Urinary bladder (tissue), 4 donors: ENCODE measurements around the gene OSGEPL1. TPM values are rescaled to one million over a fixed set of nuclear protein-coding genes. Genes with fewer than 3 reads are reported as not detected.
A peak's percentile ranks its signal among the peaks of the same experiment; 100 is the strongest.
"Not testable (repeated sequence)": the region's sequence is repeated elsewhere in the genome, so short reads cannot be mapped to it uniquely, and the experiment has no call there.

Experiments used
- DNase-seq: peaks from one replicate; pipeline ENCODE4 v3.0.0-alpha.2; 2015; ENCODE audit errors: extremely low spot score
- H3K27ac ChIP-seq: one replicate; pipeline ENCODE4 v1.5.1; 2013; ENCODE audit warnings: low read depth, mild to moderate bottlenecking, moderate library complexity
- H3K36me3 ChIP-seq: one replicate; pipeline ENCODE4 v1.6.1; 2013; ENCODE audit warnings: mild to moderate bottlenecking, moderate library complexity; ENCODE audit not compliant: insufficient read depth
- H3K4me1 ChIP-seq: one replicate; pipeline ENCODE4 v1.6.1; 2013; ENCODE audit warnings: mild to moderate bottlenecking, moderate library complexity; ENCODE audit not compliant: insufficient read depth
- H3K4me3 ChIP-seq: one replicate; pipeline ENCODE4 v1.5.1; 2013; ENCODE audit warnings: low read depth, low read length
- WGBS: extraction: QIAGEN DNeasy Blood & Tissue Kit; methylation state at CpG from one replicate; pipeline ENCODE4 v1.1.7; 2013; 5-methylcytosine and 5-hydroxymethylcytosine counted together
- polyA plus RNA-seq: library from polyadenylated mRNA; stranded (reverse); fragments of 200-250 nt; gene quantifications from one replicate; pipeline ENCODE4 v1.2.3, GENCODE V29; 2013
- total RNA-seq: library from RNA; depleted of rRNA; stranded (reverse); fragments of >200 nt; gene quantifications from one replicate; pipeline ENCODE4 v1.2.3, GENCODE V29; 2014
- donor health status: healthy with polysubstance abuse.
- donor health status: healthy.

Gene OSGEPL1
- total and polyA plus RNA-seq, 2 donors, result 5.7 to 20.4 TPM

- DNase-seq, result no peak
- Histone ChIP-seq H3K4me1 (no peaks in the 10 kb centered on the region), H3K4me3 (no peak overlapping the region), H3K36me3 (no peaks in the 10 kb centered on the region), H3K27ac (no peak overlapping the region)
- 94% methylated on average over 1 of the region's 1 CpG for WGBS
Observed at GRCh38 chr2:189772212-189772611, 9.6 kb upstream of the OSGEPL1 start.

GRCh38 chr2:189770590-189771322 lies 8.2 kb upstream of the OSGEPL1 start:
- Histone ChIP-seq H3K27ac (no peak overlapping the region), H3K36me3 (no peaks in the 10 kb centered on the region), H3K4me3 (no peak overlapping the region), H3K4me1 (no peaks in the 10 kb centered on the region)
- WGBS, result 69% methylated on average over 6 of the region's 6 CpGs
- no peak for DNase-seq

GRCh38 chr2:189763908-189764661 lies 1.5 kb upstream of the OSGEPL1 start:
- Histone ChIP-seq H3K4me1 (no peaks in the 10 kb centered on the region), H3K4me3 (no peak overlapping the region), H3K27ac (no peak overlapping the region), H3K36me3 (no peaks in the 10 kb centered on the region)
- 81% methylated on average over 4 of the region's 4 CpGs for whole genome bisulfite sequencing
- DNase-seq, result no peak

DNA sequence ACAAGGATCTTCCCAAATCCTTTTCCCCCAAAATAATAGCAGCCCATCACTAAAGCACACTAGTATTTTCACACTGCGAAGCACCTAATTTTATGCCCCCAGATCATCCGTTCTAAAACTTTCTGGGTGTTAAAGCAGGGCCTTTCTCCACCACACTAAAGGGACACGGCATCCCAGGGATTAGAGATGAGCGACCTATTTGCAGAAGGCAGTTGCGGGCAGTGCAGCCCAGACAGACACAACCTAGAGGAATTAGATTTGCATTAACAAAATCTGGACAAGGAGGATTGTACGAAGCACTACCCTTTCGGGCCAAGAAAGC lies 402 bp downstream of the OSGEPL1 start:
- Histone ChIP-seq H3K27ac (peak overlapping the region; percentile 61), H3K4me3 (peak overlapping the region; percentile 49), H3K4me1 (no peaks in the 10 kb centered on the region), H3K36me3 (no peaks in the 10 kb centered on the region)
- WGBS, result under 1% methylated on average over 7 of the region's 7 CpGs
- no peak for DNase-seq

DNA sequence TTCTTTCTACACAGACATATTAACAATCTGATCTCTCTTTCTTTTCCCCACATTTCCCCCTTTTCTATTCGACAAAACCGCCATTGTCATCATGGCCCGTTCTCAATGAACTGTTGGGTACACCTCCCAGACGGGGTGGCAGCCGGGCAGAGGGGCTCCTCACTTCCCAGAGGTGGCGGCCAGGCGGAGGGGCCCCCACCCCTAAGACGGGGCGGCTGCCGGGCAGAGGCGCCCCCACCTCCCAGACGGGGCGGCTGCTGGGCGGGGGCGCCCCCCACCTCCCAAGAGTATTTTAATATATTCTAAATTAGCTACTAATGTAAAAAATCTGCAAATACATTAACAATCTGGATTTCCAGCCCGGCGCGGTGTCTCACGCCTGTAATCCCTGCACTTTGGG lies 2.4 kb downstream of the OSGEPL1 start:
- H3K4me3 ChIP-seq, H3K27ac ChIP-seq, DNase-seq, H3K36me3 ChIP-seq, H3K4me1 ChIP-seq: not testable (repeated sequence)
- WGBS, result 96% methylated on average over 18 of the region's 19 CpGs

DNA sequence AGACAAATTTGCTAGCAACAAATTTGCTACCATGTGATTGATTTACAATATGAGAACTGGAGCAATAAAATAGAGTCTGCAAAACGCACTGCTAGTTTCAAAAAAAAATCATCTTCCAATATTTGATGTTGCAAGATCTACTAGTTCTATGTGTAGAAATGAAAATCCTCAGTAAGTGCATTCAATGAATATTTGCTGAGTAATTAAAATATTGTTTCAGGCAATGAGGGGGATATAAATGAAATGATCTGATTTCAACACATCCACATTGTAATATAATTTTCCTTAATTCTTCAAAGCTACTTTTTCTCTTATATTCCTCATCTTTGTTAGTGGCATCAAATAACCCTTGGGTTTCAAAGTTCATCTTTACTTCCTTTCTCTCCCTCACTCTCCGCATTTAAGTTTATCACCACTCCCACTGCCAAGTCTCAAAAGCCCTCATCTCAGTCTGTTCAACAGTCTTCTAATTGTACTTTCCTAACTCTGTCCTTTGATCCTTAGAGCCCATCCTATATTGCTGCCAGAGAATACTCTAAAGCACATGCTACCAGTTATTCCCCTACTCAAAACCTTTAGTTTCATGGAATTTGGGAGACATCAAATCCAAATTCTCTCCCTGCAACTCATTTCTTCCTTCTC lies 6.2 kb downstream of the OSGEPL1 start:
- H3K36me3 ChIP-seq, result peaks cover 1% of the 10 kb centered on the region
- no peak overlapping the region for H3K27ac ChIP-seq
- H3K4me3 ChIP-seq, result no peak overlapping the region
- WGBS, result 63% methylated on average over 2 of the region's 2 CpGs
- no peaks in the 10 kb centered on the region for H3K4me1 ChIP-seq
- no peak for DNase-seq

- H3K4me1 ChIP-seq, result no peaks in the 10 kb centered on the region
- peaks cover 1% of the 10 kb centered on the region for H3K36me3 ChIP-seq
- DNase-seq, result no peak
- 86% methylated on average over 10 of the region's 10 CpGs for WGBS
- no peak overlapping the region for H3K4me3 ChIP-seq
- H3K27ac ChIP-seq, result no peak overlapping the region
Observed at GRCh38 chr2:189751080-189751658, 11.4 kb downstream of the OSGEPL1 start.

DNA sequence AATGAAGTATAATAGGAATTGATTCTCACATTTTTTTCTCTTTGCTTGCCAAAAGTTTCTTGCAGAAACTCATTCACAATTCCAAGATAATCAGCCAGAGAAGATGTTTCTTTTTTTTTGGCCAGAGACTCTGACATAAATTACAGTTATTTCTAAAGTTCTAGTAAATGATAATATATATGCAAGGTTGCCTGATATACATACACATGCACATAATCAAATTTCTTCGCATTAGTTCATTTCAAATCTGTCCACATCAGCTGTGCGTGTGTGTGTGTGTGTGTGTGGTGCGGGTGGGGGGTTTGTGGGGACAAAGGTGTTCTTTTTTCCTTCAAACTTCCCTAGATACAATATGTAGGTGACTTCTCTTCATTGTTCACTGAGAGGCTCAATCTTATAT lies 33.2 kb downstream of the OSGEPL1 start:
- 77% methylated on average over 3 of the region's 3 CpGs for whole genome bisulfite sequencing
- Histone ChIP-seq H3K27ac (no peak overlapping the region), H3K4me1 (no peaks in the 10 kb centered on the region), H3K4me3 (no peak overlapping the region), H3K36me3 (peaks cover 1% of the 10 kb centered on the region)
- no peak for DNase-seq

- Histone ChIP-seq H3K27ac (no peak overlapping the region), H3K36me3 (no peaks in the 10 kb centered on the region), H3K4me3 (no peak overlapping the region), H3K4me1 (no peaks in the 10 kb centered on the region)
- no peak for DNase-seq
Observed at GRCh38 chr2:189726849-189727248, 35.7 kb downstream of the OSGEPL1 start.

GRCh38 chr2:189726271-189726670 lies 36.3 kb downstream of the OSGEPL1 start:
- WGBS, result 95% methylated on average over 1 of the region's 1 CpG
- Histone ChIP-seq H3K27ac (no peak overlapping the region), H3K36me3 (peaks cover 2% of the 10 kb centered on the region), H3K4me3 (no peak overlapping the region), H3K4me1 (no peaks in the 10 kb centered on the region)
- no peak for DNase-seq

DNA sequence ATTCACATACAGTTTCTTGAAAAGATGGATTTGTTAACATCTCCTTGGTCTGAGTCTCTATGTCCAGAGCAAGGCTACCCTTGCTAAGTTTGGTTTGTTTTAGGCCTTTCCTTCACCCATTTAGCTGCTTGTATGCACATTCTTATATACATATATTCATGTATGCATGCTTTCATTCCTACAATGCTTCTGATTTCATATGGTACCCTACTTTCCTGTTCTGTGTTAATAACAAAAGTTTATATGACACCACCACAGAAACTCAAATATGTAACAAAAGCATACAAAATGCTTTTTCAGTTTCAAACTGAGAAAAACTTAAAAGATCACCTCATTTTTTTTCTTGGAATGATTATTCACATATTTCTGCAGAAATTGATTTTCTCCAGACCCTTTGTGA lies 39.4 kb downstream of the OSGEPL1 start:
- Histone ChIP-seq H3K36me3 (peaks cover 2% of the 10 kb centered on the region), H3K27ac (no peak overlapping the region), H3K4me1 (no peaks in the 10 kb centered on the region), H3K4me3 (no peak overlapping the region)
- no peak for DNase-seq

DNA sequence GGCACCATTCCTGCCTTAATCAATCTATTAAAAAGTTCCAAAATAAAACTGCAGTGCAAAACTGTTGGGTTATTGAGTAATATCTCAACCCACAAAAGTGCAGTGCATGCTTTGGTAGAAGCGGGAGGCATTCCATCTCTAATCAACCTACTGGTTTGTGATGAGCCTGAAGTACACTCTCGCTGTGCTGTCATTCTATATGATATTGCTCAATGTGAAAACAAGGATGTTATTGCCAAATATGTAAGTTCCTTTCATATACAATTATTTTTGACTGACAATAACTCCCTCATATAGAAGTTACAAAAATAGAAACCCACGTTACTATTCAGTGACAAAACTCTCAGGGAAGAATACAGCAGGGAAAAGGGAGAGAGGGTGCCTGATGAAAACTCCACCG lies 43.0 kb downstream of the OSGEPL1 start:
- 92% methylated on average over 4 of the region's 4 CpGs for WGBS
- no peak overlapping the region for H3K4me3 ChIP-seq
- DNase-seq, result no peak
- H3K4me1 ChIP-seq, result no peaks in the 10 kb centered on the region
- H3K36me3 ChIP-seq, result peaks cover 2% of the 10 kb centered on the region
- no peak overlapping the region for H3K27ac ChIP-seq

DNA sequence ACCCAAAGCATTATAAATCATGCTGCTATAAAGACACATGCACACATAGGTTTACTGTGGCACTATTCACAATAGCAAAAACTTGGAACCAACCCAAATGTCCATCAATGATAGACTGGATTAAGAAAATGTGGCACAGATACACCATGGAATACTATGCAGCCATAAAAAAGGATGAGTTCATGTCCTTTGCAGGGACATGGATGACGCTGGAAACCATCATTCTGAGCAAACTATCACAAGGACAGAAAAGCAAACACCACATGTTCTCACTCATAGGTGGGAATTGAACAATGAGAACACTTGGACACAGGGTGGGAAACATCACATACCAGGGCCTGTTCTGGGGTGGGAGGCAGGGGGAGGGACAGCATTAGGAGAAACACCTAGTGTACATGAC lies 45.0 kb downstream of the OSGEPL1 start:
- not testable (repeated sequence) for H3K36me3 ChIP-seq, DNase-seq, H3K4me1 ChIP-seq, H3K4me3 ChIP-seq, H3K27ac ChIP-seq
- WGBS, result 87% methylated on average over 1 of the region's 1 CpG
